Smooth muscle cell (in vitro differentiated cells): ENCODE data around the gene TNS1. TPM values are rescaled to one million over a fixed set of nuclear protein-coding genes. Genes with fewer than 3 reads are reported as not detected.

ENCODE experiments used
- DNase-seq: peaks from one replicate; lab custom pipeline; 2025; ENCODE audit not compliant: unreplicated experiment; lab: John Stamatoyannopoulos, UW
- H2AFZ ChIP-seq: fragments of 200-600 bp; sonication (generic); 2 replicates; pipeline ENCODE4 v1.6.0; 2016; ENCODE audit warnings: antibody characterized with exemption, low read depth, mild to moderate bottlenecking
- H3F3A ChIP-seq: fragments of 200-600 bp; sonication (generic); 2 replicates; pipeline ENCODE4 v1.6.0; 2017; ENCODE audit warnings: antibody characterized with exemption, low read depth
- H3K27ac ChIP-seq: fragments of 200-600 bp; sonication (generic); 2 replicates; pipeline ENCODE4 v1.5.1; 2016; ENCODE audit warnings: low read depth, mild to moderate bottlenecking
- H3K27me3 ChIP-seq: fragments of 200-600 bp; sonication (generic); 2 replicates; pipeline ENCODE4 v1.6.1; 2016; ENCODE audit warnings: low read depth, mild to moderate bottlenecking
- H3K36me3 ChIP-seq: fragments of 200-600 bp; sonication (generic); 2 replicates; pipeline ENCODE4 v1.5.1; 2016; ENCODE audit warnings: low read depth
- H3K4me1 ChIP-seq: fragments of 200-600 bp; sonication (generic); 2 replicates; pipeline ENCODE4 v1.5.1; 2016; ENCODE audit warnings: low read depth
- H3K4me2 ChIP-seq: fragments of 200-600 bp; sonication (generic); 2 replicates; pipeline ENCODE4 v1.6.0; 2016; ENCODE audit warnings: mild to moderate bottlenecking
- H3K4me3 ChIP-seq: fragments of 200-600 bp; sonication (generic); 2 replicates; pipeline ENCODE4 v1.5.1; 2016; ENCODE audit warnings: mild to moderate bottlenecking
- H3K79me2 ChIP-seq: fragments of 200-600 bp; sonication (generic); 2 replicates; pipeline ENCODE4 v1.6.0; 2016; ENCODE audit warnings: low read depth, mild to moderate bottlenecking
- H3K9ac ChIP-seq: fragments of 200-600 bp; sonication (generic); 2 replicates; pipeline ENCODE4 v1.6.0; 2016; ENCODE audit warnings: low read depth
- H3K9me3 ChIP-seq: fragments of 200-600 bp; sonication (generic); replicated peaks from 2 replicates; pipeline ENCODE4 v1.5.1; 2016; ENCODE audit warnings: low read depth
- H4K20me1 ChIP-seq: fragments of 200-600 bp; sonication (generic); 2 replicates; pipeline ENCODE4 v1.6.0; 2016; ENCODE audit warnings: low read depth
- WGBS: methylation state at CpG from one replicate; pipeline ENCODE4 v1.1.7; 2016; ENCODE audit warnings: low lambda C conversion rate; 5-methylcytosine and 5-hydroxymethylcytosine counted together
- polyA plus RNA-seq: library from polyadenylated mRNA; unstranded; fragments of >200 nt; fragmentation: Nextera tagmentation; extraction: Ambion mirVana; gene quantifications from 2 replicates; pipeline ENCODE4 v1.2.1, GENCODE V29; 2016
- total RNA-seq: library from RNA; depleted of rRNA; stranded (reverse); fragments of >200 nt; gene quantifications from 2 replicates; pipeline ENCODE4 v1.2.3, GENCODE V29; 2014
- TF ChIP-seq, protein P1 (sequence below): fragments of 200-600 bp; sonication (generic); IDR thresholded peaks from 2 replicates; pipeline ENCODE4 v1.5.1; 2017; ENCODE audit warnings: borderline replicate concordance, mild to moderate bottlenecking, antibody characterized with exemption; ENCODE audit not compliant: insufficient read depth, poor library complexity, severe bottlenecking

Gene TNS1
- total and polyA plus RNA-seq, 2 experiments from 2014 or later, result 52.3 to 61.5 TPM

DNA sequence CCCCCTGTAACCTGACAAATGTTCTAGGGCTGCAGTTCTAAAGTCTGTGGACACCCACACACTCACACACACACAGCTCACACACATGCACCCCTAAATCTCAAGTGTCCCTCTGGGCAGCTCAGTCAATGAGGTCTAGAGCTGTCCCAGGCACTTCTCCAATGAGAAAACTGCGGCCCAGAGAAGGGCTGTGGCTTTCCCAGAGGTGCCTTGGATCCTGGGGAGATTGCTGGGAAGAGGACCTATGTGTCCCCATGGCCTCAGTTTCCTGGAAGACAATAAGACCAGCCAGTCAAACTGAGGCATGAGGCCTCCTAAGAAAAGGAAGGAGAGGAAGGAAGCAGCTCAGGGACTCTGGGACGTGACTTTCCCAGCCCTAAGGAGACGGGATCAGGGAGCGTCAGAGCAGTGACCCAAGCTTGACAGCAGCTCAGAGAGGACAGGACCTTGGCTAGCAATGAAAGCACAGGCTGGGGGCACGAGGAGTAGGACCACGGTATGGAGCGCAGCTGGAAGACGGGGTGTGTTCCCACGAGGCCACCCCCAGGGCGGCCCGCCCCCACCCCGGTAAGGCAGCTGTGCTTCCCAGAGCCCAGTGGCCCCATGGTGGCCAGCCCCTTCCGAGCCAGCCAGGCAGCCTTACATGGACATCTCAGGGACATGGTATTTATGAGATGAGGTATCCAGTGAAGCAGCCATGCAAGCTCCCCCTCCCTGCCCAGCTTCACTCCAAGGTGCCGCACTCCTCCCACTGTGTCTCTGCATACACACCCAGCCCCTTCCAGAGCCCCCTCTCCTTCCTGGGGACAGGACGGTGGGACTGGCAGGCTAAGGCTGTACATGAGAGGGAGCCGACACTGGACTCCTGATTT, 46.0 kb downstream of the TNS1 start:
- peaks cover 71% of the 10 kb centered on the region for H3K79me2 ChIP-seq
- no peaks in the 10 kb centered on the region for H3K27me3 ChIP-seq
- 66% methylated on average over 7 of the region's 16 CpGs for WGBS
- no peak overlapping the region for H3K9ac ChIP-seq
- H2AFZ ChIP-seq, result no peak overlapping the region
- peaks cover 87% of the 10 kb centered on the region for H4K20me1 ChIP-seq
- peak overlapping the region; percentile 65 for H3K27ac ChIP-seq
- no peak overlapping the region for H3K4me3 ChIP-seq
- no peaks in the 10 kb centered on the region for H3F3A ChIP-seq
- TF ChIP-seq, protein P1, sequence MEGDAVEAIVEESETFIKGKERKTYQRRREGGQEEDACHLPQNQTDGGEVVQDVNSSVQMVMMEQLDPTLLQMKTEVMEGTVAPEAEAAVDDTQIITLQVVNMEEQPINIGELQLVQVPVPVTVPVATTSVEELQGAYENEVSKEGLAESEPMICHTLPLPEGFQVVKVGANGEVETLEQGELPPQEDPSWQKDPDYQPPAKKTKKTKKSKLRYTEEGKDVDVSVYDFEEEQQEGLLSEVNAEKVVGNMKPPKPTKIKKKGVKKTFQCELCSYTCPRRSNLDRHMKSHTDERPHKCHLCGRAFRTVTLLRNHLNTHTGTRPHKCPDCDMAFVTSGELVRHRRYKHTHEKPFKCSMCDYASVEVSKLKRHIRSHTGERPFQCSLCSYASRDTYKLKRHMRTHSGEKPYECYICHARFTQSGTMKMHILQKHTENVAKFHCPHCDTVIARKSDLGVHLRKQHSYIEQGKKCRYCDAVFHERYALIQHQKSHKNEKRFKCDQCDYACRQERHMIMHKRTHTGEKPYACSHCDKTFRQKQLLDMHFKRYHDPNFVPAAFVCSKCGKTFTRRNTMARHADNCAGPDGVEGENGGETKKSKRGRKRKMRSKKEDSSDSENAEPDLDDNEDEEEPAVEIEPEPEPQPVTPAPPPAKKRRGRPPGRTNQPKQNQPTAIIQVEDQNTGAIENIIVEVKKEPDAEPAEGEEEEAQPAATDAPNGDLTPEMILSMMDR, result no peak
- peaks cover 6% of the 10 kb centered on the region for H3K4me1 ChIP-seq
- no peaks in the 10 kb centered on the region for H3K36me3 ChIP-seq
- H3K4me2 ChIP-seq, result peak overlapping the region; percentile 64
- H3K9me3 ChIP-seq, result no peaks in the 10 kb centered on the region
- DNase-seq, result no peak

DNA sequence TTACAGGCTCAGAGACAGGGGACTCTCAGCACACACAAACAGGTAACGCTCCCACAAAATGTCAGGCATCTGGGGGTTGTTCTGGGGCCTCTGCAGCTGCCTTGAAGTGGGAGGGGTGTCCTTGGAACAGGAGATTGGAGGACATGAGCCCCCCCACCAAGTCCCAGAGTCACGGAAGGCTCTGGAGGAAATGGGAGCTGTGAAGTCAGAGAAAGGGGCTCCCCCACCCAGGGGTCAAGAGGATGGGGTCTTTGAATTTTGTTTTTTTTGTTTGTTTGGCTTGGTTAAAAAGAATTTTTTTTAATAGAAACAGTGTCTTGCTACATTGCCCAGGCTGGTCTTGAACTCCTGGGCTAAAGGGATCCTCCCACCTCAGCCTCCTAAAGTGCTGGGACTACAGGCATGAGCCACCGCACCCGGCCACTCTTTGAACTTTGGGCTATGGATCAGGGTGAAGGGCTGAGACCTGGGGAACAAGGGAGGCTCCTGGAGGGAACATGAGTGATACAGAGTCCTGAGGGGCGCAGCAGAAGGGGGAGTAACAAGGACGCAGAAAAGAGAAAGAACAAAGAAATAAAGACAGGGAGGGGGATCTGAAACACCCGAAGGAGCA, 46.8 kb downstream of the TNS1 start:
- peaks cover 87% of the 10 kb centered on the region for H4K20me1 ChIP-seq
- WGBS, result 91% methylated on average over 7 of the region's 7 CpGs

DNA sequence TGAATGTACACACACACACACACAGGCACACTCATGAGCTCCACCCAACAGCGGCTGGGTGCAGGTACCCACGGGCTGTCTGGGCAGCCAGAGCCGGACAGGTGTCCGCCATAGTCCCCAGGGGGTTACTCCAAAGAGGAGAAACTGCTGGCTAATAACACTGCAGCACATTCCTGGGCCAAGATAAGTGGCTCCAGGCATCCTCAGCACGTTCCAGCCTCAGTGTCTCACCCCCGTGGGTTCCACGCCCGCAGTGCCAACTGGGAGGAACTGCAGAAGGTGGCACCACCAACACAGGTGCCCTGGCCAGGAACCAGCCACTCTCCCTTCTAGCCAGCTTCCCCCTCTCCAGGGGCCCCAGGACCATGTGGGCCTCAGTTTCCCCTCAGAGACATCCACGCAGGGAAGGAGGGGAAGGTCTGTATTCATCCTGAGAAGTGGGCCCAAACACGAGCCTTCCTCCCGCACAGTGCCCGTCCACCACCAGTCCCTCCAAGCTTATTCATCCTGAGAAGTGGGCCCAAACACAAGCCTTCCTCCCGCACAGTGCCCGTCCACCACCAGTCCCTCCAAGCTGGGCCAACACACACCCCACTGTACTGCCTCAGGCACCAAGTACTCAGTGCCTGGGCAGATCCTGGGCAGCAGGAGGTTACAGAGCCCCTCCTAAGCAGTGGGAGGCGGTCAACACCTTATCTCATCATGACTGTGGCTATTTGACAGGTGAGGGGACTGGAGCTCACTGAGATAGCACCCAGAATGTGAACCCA, 47.6 kb downstream of the TNS1 start:
- 93% methylated on average over 15 of the region's 15 CpGs for WGBS
- no peaks in the 10 kb centered on the region for H3K36me3 ChIP-seq
- H3K4me2 ChIP-seq, result no peak overlapping the region
- no peak for DNase-seq
- peaks cover 7% of the 10 kb centered on the region for H3K4me1 ChIP-seq
- H2AFZ ChIP-seq, result no peak overlapping the region
- H3K9ac ChIP-seq, result no peak overlapping the region
- H3F3A ChIP-seq, result no peaks in the 10 kb centered on the region
- no peaks in the 10 kb centered on the region for H3K9me3 ChIP-seq
- H3K27me3 ChIP-seq, result no peaks in the 10 kb centered on the region
- no peak overlapping the region for H3K27ac ChIP-seq
- TF ChIP-seq, protein P1, result no peak
- no peak overlapping the region for H3K4me3 ChIP-seq
- peaks cover 87% of the 10 kb centered on the region for H4K20me1 ChIP-seq
- H3K79me2 ChIP-seq, result peaks cover 82% of the 10 kb centered on the region

More for the DNA sequence above, 46.8 kb downstream of the TNS1 start:
- Histone ChIP-seq H3K4me2 (no peak overlapping the region), H3K9me3 (no peaks in the 10 kb centered on the region), H3K4me1 (peaks cover 8% of the 10 kb centered on the region), H3K4me3 (no peak overlapping the region), H3K27ac (peak overlapping the region; percentile 65), H2AFZ (no peak overlapping the region), H3K36me3 (no peaks in the 10 kb centered on the region), H3K9ac (no peak overlapping the region), H3K27me3 (no peaks in the 10 kb centered on the region), H3K79me2 (peaks cover 73% of the 10 kb centered on the region), H3F3A (no peaks in the 10 kb centered on the region)
- DNase-seq, result no peak
- TF ChIP-seq, protein P1, result no peak
